Measurements from ENCODE around the gene SMIM21. TPM values are rescaled to one million over a fixed set of nuclear protein-coding genes. Genes with fewer than 3 reads are reported as not detected.

SMIM21 gene
- total RNA-seq, 1 experiment from 2014 or later = not detected

GRCh38 chr18:75471850-75472249, 44.3 kb upstream of the SMIM21 start:
- TF ChIP-seq CTCF (conservative IDR thresholded peaks at IDR 0.05; ENCODE audit: low read depth, low read length) = no peak
- no peak for TF ChIP-seq EZH2 (IDR thresholded peaks at IDR 0.05; ENCODE audit: low read length, unreplicated experiment)
- no peak for TF ChIP-seq EZH2phosphoT487 (IDR thresholded peaks at IDR 0.05; ENCODE audit: borderline replicate concordance, low read length)
- Histone ChIP-seq H3K4me2 (ENCODE audit: low read length) (no peak overlapping the region), H3K27me3 (ENCODE audit: low read length) (peaks cover 11% of the 10 kb centered on the region), H3K9me2 (replicated peaks; ENCODE audit: low read length) (no peaks in the 10 kb centered on the region), H3K9ac (ENCODE audit: low read length) (no peak overlapping the region), H3K4me1 (ENCODE audit: insufficient read depth, low read length) (peaks cover 20% of the 10 kb centered on the region), H4K20me1 (ENCODE audit: low read length) (no peaks in the 10 kb centered on the region), H3K79me2 (ENCODE audit: low read length) (no peaks in the 10 kb centered on the region), H3K27ac (ENCODE audit: low read length) (no peak overlapping the region), H3F3A (ENCODE audit: low read length, unreplicated experiment) (no peaks in the 10 kb centered on the region), H3K9me3 (ENCODE audit: low read length) (no peaks in the 10 kb centered on the region), H3K36me3 (ENCODE audit: low read depth, low read length) (no peaks in the 10 kb centered on the region), H3K4me3 (ENCODE audit: low read length) (no peak overlapping the region), H2AFZ (ENCODE audit: low read length) (no peak overlapping the region)
- ChIA-PET POLR2A (ENCODE audit: unreplicated experiment) (no interaction called here), CTCF (no interaction called here)
- DNase-seq (no peak), ATAC-seq (no peak)
- intact Hi-C loops (cut with micrococcal nuclease) = loop anchor here (10.0 kb wide), 1 partner anchor 157 kb away; no protein-coding TSS in a partner anchor
- BruUV-seq (replicated peaks) = no TSS peak

- H3K4me1 ChIP-seq (ENCODE audit: insufficient read depth, low read length) = peaks cover 10% of the 10 kb centered on the region
- ChIA-PET CTCF (no interaction called here), POLR2A (ENCODE audit: unreplicated experiment) (no interaction called here)
- BruUV-seq (replicated peaks) = no TSS peak
- H3K9me2 ChIP-seq (replicated peaks; ENCODE audit: low read length) = no peaks in the 10 kb centered on the region
- no peaks in the 10 kb centered on the region for H3K36me3 ChIP-seq (ENCODE audit: low read depth, low read length)
- H3K4me2 ChIP-seq (ENCODE audit: low read length) = no peak overlapping the region
- H3K27me3 ChIP-seq (ENCODE audit: low read length) = peaks cover 28% of the 10 kb centered on the region
- no peaks in the 10 kb centered on the region for H3K9me3 ChIP-seq (ENCODE audit: low read length)
- H3K9ac ChIP-seq (ENCODE audit: low read length) = no peak overlapping the region
- DNase-seq (no peak), ATAC-seq (no peak)
- H3K4me3 ChIP-seq (ENCODE audit: low read length) = no peak overlapping the region
- intact Hi-C loops (cut with micrococcal nuclease) = no loop called here
- no peak overlapping the region for H2AFZ ChIP-seq (ENCODE audit: low read length)
- no peak for TF ChIP-seq CTCF (conservative IDR thresholded peaks at IDR 0.05; ENCODE audit: low read depth, low read length)
- H3K79me2 ChIP-seq (ENCODE audit: low read length) = no peaks in the 10 kb centered on the region
- H3K27ac ChIP-seq (ENCODE audit: low read length) = no peak overlapping the region
- no peaks in the 10 kb centered on the region for H3F3A ChIP-seq (ENCODE audit: low read length, unreplicated experiment)
- H4K20me1 ChIP-seq (ENCODE audit: low read length) = no peaks in the 10 kb centered on the region
Observed at GRCh38 chr18:75467851-75468250, 40.3 kb upstream of the SMIM21 start.

- intact Hi-C loops (cut with micrococcal nuclease) = no loop called here
- TF ChIP-seq EZH2phosphoT487 (IDR thresholded peaks at IDR 0.05; ENCODE audit: borderline replicate concordance, low read length) (no peak), CTCF (conservative IDR thresholded peaks at IDR 0.05; ENCODE audit: low read depth, low read length) (no peak), EZH2 (IDR thresholded peaks at IDR 0.05; ENCODE audit: low read length, unreplicated experiment) (no peak)
- CTCF ChIA-PET = no interaction called here
- POLR2A ChIA-PET (ENCODE audit: unreplicated experiment) = no interaction called here
- DNase-seq (no peak), ATAC-seq (no peak)
- H3K4me3 ChIP-seq (ENCODE audit: low read length) = no peak overlapping the region
- H3K27ac ChIP-seq (ENCODE audit: low read length) = no peak overlapping the region
- no peak overlapping the region for H3K9ac ChIP-seq (ENCODE audit: low read length)
- H4K20me1 ChIP-seq (ENCODE audit: low read length) = no peaks in the 10 kb centered on the region
- H3K4me1 ChIP-seq (ENCODE audit: insufficient read depth, low read length) = peaks cover 10% of the 10 kb centered on the region
- H3K4me2 ChIP-seq (ENCODE audit: low read length) = no peak overlapping the region
- peaks cover 29% of the 10 kb centered on the region for H3K27me3 ChIP-seq (ENCODE audit: low read length)
- H3K9me2 ChIP-seq (replicated peaks; ENCODE audit: low read length) = no peaks in the 10 kb centered on the region
- BruUV-seq (replicated peaks) = no TSS peak
- no peaks in the 10 kb centered on the region for H3K79me2 ChIP-seq (ENCODE audit: low read length)
- H3K9me3 ChIP-seq (ENCODE audit: low read length) = no peaks in the 10 kb centered on the region
- H2AFZ ChIP-seq (ENCODE audit: low read length) = no peak overlapping the region
- no peaks in the 10 kb centered on the region for H3F3A ChIP-seq (ENCODE audit: low read length, unreplicated experiment)
- no peaks in the 10 kb centered on the region for H3K36me3 ChIP-seq (ENCODE audit: low read depth, low read length)
Observed at GRCh38 chr18:75467281-75467795, 39.8 kb upstream of the SMIM21 start.
